ENCODE results near the gene GALNT1. TPM values are rescaled to one million over a fixed set of nuclear protein-coding genes. Genes with fewer than 3 reads are reported as not detected.

Gene GALNT1
- polyA plus RNA-seq, 1 donor, result 73.8 TPM

GRCh38 chr18:35581898-35582641, 530 bp downstream of the GALNT1 start:
- DNase-seq, result peak; percentile 13

DNA sequence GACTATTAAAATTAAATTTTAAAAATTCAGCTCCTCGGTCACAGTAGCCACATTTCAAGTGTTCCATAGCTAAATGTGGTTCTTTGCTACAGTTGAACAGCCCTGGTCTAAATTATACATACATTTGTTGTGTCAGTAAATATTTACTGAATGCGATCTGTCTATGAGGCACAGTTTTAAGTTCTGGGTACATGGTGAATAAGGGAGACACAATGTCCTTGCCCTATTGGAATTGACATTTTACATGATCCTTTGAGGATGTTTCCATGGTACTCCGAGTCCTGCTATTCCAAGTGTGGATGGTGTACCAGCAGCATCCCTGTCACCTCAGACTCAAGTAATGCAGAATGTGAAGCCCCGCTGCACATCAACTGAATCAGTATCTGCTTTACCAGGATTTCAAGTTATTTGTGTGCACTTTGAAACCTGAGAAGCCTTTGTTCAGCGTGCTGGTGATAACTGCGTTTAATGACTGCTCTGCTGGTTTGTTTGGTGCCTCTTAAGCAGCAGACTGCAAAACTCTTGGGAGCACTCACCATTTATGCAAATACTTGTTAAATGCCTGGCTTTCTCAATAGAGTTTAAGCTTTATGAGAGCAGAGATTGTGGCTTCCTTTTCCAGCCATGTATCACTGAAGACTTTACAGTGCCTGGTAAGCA, 1.5 kb downstream of the GALNT1 start:
- peak; percentile 32 for DNase-seq

DNA sequence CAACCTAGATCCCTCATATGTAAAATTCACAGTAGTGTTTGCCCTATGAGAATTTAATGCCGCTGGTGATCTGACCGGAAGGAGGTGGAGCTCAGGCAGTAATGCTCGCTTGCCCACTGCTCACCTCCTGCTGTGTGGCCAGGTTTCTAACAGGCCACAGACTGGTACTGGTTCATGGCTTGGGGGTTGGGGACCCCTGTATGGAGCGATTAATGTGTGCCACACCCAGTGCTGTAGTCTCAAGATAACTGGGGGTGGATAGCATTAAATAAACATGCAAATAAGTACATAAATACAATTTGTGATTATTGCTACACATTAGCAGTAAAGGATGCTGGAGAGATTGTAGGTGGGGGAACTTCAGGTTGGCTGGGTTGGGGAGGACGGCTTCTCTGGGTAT, 3.2 kb downstream of the GALNT1 start:
- DNase-seq, result no peak

GRCh38 chr18:35585608-35586007, 4.1 kb downstream of the GALNT1 start:
- no peak for DNase-seq

- DNase-seq, result no peak
Observed at GRCh38 chr18:35588122-35588521, 6.6 kb downstream of the GALNT1 start.

GRCh38 chr18:35588995-35589394, 7.5 kb downstream of the GALNT1 start:
- DNase-seq, result no peak

DNA sequence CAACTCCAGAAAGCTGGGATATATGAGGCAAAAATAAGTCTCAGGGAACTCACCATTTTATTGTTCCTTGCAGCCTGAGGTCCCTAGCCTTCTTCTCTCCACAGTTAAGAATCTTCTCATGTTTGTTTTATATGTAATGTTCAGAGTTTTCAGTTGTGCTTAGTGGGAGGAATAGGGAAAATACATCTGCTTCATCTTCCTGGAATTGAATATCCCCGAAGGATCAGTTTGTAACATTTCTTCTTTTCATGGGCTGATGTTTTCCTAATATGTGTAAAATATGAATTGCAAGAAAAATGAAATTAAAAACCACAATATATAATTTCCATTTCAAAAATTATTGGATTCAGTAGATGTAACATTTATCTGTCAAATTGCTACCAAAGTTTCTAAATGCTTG, 8.0 kb downstream of the GALNT1 start:
- no peak for DNase-seq

DNA sequence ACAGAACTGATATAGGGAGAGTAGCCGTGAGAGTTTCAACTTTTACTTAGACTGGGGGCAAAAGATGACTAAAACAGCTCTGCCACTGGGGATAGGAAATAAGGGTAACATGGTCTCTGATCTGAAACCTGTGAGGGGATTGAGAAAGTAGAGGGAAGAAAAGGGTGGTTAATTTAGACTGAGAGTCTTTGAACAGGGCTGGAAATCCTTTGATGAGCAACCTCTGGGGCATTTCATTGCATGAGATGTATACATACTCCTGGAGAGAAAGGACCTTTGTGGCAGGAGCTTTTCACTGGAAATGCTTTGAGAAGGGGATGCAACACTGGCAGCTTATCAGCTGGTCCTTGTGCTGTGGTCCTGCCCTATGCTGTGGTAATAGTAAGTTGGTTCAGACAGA, 9.4 kb downstream of the GALNT1 start:
- no peak for DNase-seq

DNA sequence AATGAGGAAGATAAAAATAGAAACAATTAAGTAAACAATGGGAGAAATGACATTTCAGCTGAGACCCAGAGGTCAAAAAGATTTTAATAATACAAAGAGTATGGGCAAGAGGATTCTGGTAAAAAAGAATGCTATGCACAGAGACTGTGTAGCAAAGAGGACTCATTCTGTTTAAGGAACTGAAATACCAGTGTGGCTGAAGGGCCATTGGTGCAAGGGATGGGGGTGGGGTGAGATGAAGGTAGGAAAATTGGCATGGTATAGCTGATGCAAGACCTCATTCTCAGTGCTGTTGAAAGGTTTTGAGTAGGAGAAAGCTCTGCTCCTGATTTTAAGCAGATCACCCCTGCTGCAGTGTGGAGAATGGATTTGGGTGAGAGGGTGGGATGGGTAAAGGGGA, 10.8 kb downstream of the GALNT1 start:
- no peak for DNase-seq

DNA sequence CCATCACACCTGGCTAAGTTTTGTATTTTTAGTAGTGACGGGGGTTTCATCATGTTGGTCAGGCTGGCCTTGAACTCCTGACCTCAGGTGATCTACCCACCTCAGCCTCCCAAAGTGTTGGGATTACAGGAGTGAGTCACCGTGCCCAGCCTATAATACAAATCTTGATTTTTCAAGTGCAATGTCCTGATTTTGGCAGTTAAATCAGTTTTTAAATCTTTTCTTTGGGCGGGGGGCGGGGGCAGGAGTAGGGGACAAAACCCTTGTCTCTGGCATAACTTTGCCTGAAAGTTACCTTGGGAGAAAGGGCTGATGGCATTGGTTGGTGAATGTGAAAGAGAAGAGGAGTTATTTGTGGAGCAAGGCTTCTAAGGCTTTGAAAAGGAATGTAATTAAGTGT, 12.3 kb downstream of the GALNT1 start:
- no peak for DNase-seq

DNA sequence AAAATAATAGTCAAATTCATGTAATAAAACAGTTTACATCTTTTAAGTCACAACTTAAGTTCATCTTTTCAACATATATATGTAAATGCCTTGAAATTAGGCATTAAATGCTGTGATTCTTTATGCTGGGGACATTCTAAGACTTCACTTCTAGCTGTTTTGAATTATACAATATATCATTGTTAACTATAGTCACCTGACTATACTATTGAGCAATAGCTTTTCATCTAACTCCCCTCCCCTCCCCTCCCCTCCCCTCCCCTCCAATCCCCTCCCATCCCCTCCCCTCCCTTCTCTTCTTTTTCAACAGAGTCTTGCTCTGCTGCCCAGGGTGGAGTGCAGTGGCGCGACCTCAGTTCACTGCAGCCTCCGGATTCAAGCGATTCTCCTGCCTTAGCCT, 16.2 kb downstream of the GALNT1 start:
- no peak for DNase-seq

DNA sequence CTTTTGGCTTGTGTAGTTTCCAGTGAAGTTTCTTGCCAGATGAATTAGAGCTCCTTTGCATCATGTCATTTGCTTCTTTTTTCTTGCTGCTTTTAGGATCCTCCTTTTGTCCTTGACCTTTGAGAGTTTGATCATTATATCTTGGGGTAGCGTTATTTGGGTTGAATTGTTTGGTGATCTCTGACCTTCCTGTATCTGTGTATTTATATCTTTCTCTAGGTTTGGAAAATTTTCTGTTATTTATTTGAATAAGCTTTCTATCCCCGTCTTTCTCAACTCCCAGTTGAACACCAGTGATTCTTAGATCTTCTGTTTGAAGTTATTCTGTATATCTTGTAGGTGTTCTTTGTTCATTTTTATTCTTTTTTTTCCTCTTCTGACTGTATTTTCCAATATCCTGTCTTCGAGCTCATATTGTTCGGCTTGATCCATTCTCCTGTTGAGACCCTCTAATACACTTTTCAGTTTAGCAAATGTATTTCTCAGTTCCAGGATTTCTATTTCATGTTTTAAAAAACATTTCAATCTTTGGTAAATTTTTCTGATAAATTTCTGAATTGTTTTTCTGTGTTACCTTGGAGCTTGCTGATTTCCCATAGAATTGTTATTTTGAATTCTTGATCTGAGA, 20.8 kb downstream of the GALNT1 start:
- DNase-seq, result no peak

- DNase-seq, result no peak
Observed at GRCh38 chr18:35603008-35603407, 21.5 kb downstream of the GALNT1 start.

DNA sequence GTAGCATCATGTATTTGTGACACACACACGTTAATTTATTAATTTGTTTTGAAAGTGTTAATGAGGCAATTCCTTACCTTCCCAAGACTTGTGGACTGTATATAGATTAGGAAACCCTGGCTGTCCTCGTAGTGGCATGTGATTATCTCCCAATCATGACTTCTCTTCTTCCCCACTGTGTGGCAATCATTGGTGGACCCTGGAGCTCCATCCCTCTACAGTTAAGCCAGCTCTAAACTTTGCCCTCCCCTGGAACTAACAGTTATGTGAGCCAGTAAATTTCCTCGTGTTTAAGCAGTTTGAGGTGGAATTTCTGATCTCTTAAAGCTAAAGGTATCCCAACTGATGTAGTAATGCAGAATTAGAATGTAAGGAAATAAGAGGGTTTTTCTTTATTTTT, 22.0 kb downstream of the GALNT1 start:
- DNase-seq, result no peak

DNA sequence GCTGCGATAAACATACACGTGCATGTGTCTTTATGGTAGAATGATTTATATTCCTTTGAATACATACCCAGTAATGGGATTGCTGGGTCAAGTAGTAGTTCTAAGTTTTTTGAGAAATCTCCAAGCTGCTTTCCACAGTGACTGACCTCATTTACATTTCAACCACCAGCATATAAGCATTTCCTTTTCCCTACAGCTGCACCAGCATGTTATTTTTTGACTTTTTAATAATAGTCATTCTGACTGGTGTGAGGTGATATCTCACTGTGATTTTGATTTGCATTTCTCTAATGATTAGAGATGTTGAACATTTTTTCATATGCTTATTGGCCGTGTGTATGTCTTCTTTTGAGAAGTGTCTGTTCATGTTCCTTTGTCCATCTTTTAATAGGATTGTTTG, 22.8 kb downstream of the GALNT1 start:
- DNase-seq, result no peak

GRCh38 chr18:35605686-35606417, 24.3 kb downstream of the GALNT1 start:
- no peak for DNase-seq

DNA sequence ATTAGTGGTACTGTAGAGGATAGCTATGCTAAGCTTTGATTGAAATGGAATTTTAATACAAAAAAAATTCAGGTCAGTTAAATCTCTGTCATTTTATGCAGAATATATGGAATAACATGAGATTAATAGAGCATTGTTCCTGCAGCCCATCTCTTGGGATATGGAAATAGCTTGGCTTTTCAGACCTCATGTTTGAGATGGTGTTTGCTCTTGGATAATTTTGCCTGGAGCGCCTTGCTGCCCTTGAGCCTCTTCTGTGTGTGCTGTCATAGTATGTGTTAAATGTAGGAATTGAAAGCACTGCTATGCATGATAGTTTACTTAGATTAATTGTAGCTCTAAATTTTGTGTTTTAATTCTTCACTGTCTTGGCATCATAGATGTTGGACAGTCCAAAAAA, 27.7 kb downstream of the GALNT1 start:
- DNase-seq, result no peak

- DNase-seq, result no peak
Observed at GRCh38 chr18:35610089-35610488, 28.5 kb downstream of the GALNT1 start.

- DNase-seq, result no peak
Observed at GRCh38 chr18:35610724-35611123, 29.2 kb downstream of the GALNT1 start.

DNA sequence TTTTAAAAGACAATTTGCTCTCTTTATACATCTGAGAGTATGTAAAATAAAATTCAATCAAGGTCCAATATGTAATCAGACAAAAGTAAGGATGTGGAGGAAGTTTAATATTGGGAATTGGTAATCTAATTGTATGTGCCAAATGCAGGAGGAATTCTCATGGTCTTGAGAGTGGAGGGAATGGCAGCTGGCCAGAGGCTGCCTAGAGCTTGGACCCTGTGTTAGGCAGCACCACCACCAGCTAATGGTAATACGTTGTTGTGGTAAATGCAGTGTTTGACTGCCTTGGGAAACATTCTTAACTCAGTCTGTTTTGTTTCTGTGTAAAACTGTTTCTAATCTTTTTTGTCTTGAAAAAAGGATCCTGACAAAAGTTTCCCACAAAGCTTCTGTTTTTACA, 30.0 kb downstream of the GALNT1 start:
- no peak for DNase-seq

GRCh38 chr18:35616074-35616473, 34.5 kb downstream of the GALNT1 start:
- DNase-seq, result no peak

- no peak for DNase-seq
Observed at GRCh38 chr18:35616664-35617423, 35.3 kb downstream of the GALNT1 start.
